MV-4-11 (cell line): ENCODE results near the gene MRPL10.

Experiments
- DNase-seq: peaks from one replicate; lab custom pipeline; 2025; lab: John Stamatoyannopoulos, UW

Gene MRPL10

DNA sequence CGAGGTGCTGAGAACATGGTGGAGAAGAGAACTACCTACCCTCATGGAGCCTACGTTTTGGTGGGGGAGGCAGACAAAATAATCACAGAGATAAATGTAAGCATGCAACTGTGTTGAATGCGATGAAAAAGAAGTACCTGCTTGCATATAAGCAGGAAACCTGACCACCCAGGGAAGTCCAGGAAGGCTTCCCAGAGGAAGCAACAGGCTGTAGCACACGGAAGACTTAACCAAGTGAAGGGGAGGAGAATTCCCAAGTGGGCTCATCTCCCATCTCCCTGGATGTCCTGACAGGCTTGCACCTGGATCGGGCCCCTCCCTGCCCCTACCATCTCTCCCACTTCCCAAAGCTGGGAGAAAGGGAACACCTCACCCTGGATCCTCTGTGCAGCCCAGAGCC lies 7.7 kb upstream of the MRPL10 start:
- DNase-seq = no peak

DNA sequence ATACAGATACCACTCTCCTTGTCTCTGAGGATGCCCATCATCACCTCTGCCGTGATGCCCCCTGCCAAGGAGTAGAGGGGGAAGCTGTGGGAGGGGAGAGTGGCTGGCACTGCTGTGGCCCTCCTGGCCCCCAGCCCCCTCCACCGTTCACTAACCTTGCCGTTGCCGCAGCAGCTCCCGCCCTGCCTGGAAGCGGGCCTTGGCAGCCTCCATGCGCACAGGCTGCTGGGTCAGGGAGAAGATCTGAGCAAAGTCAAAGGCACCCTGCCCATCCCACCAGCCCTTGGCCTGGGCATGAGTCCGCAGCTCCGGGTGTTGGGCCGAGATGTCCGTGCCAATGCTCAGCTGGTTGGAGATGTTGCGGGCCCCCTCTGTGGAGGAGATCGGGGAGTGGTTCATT lies 7.3 kb upstream of the MRPL10 start:
- no peak for DNase-seq

DNA sequence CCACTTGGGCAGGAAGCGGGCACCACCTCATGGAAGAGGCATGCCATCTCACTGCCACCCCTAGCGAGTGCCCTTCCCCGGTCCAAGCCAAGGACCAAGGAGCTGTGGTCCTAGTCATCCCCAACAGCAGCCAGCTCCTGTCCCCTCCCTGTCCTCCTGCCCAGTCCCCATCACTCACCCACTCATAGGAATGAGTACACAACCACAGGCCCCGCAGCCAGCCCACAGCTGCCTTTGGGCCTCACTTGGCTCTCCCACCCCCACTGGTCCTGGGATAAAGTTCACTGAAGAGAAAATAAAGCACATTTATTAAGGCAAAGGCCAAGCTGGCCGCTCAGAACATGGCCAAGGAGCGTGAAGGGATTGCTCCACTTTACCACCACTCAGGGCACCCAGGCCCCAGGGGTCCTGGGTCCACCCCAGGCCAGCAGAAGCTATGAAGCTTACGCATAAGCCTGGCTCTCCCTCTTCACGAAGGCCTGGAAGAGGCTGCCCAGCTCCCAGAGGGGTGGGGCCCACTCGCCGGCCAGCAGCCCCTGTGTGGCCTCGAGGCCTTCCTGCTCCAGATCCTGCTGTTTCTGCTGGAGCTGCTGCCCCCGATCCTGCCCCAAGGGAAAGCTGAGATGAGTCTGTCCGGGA lies 6.2 kb upstream of the MRPL10 start:
- no peak for DNase-seq

DNA sequence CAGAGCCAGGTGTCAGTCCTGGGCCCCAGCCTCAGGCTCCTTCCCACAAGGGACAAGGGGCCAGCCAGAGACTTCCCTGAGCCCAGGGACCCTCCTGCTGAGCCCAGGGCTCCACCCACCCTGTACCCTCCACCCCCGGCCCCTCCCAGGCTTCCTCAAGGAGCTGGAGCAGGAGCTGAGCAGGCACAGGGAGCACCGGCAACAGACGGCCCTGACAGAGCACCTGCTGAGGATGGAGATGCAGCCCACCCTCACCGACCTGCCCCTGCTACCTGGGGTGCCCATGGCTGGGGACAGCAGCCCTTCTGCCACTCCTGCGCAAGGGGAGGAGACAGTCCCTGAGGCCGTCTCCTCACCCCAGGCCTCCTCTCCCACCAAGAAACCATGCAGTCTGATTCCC lies 5.3 kb upstream of the MRPL10 start:
- no peak for DNase-seq

DNA sequence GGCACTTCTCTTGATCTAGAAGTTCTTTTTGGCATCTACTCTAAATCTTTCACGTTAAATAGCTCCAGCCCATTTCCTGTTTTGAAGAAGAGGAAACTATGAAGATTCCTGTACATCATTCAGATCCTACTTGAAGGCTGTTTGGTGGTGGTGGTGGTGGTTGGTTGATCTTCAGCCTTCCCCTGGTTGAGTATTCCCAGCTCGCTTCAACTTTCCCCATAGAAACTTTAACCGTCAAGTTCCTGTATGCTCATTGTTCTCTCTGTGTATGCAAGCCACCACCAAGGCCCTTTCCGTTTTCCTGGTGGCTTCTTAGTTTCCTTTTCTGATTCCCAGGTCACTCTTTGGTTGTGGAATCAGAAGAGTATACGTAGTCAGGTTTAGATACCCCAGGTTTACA lies 3.4 kb upstream of the MRPL10 start:
- no peak for DNase-seq

DNA sequence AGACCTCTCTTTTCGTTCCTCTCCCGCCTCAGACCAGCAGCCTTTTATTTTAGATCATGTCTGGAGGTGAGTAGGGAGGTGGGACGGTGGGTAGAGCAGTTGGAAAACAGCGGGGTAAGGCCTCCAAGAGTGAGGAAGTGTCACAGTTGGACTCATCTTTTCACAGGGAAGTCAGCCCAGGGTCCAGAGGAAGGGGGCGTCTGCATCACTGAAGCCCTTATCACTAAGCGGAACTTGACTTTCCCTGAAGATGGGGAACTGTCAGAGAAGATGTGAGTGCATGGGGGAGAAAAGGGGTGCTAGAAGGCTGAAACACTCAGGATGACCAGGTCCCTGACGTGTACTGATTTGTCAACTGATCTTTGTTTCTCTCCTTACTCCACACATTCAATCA lies 590 bp upstream of the MRPL10 start:
- peak; percentile 33 for DNase-seq

DNA sequence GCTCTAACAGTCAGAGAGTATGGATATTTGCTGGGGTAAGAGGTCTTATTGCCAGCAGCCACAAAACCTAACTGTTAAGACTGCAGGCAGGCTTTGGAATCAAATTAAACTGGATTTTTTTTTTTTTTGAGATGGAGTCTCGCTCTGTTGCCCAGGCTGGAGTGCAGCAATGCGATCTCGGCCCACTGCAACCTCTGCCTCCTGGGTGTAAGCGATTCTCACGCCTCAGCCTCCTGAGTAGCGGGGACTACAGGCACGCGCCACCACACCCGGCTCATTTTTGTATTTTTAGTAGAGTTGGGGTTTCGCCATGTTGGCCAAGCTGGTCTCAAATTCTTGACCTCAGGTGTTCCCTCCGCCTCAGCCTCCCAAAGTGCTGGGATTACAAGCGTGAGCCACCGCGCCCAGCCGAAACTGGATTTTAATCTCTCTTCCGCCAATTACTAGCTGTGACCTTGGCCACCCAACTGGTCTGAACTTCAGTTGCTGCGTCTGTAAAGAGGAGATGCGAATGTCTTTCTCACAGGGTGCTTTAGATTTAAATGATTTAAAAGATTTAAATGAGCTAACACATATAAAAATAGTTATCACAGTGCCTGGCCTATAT lies 842 bp downstream of the MRPL10 start:
- no peak for DNase-seq

DNA sequence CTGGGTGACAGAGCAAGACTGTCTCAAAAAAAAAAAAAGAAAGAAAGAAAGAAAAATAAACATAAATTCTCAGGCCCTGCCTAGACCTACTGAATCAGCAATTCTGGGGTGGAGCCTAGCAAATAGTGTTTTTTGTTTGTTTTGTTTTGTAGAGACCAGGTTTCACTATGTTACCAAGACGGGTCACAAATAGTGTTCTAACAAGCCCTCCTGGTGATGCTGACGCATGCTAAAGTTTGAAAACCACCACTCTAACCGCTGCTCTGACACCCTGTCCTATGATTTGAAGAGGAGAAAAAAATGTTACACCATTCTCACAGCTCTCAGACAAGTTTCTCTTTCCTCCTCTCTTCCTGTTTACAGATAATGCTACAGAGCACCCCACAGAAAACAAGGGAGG lies 1.5 kb downstream of the MRPL10 start:
- no peak for DNase-seq

DNA sequence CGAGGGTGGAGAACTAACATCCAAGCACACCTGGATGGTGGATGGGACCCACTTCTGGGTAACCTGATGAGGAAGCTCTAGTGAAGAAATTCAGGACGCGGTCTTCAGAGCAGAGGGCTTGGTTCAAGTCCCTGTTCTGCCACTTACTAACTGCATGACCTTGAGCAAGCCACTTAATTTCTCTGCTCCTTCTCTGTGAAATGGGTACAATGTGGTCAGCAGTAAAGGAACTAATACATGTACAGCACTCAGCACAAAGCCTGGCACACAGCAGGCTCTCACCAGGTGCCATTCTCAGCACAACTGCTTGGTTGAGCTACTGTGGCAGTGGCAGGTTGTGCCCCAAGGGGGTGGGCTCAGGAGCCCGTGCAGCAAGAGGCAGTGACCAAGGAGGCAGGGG lies 7.8 kb downstream of the MRPL10 start:
- no peak for DNase-seq

DNA sequence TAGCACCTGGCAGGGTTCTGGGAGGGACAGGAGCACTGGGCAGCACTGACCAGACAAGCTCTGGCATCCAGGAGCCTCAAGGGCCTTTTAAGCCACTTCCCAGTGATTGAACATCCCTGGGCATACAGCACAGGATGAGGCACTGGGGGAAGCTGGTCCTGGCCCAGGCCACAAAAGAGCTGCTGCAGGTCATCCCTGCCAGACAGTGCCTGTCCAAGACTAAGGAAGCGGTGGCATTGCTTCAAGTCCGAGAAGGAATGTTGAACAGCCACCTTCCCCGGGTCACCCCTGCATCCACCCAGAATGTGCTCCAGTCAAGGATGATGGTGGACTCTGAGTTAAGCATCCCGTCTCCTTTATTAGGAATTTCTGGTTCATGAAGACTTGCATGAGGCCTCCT lies 8.6 kb downstream of the MRPL10 start:
- DNase-seq = no peak

DNA sequence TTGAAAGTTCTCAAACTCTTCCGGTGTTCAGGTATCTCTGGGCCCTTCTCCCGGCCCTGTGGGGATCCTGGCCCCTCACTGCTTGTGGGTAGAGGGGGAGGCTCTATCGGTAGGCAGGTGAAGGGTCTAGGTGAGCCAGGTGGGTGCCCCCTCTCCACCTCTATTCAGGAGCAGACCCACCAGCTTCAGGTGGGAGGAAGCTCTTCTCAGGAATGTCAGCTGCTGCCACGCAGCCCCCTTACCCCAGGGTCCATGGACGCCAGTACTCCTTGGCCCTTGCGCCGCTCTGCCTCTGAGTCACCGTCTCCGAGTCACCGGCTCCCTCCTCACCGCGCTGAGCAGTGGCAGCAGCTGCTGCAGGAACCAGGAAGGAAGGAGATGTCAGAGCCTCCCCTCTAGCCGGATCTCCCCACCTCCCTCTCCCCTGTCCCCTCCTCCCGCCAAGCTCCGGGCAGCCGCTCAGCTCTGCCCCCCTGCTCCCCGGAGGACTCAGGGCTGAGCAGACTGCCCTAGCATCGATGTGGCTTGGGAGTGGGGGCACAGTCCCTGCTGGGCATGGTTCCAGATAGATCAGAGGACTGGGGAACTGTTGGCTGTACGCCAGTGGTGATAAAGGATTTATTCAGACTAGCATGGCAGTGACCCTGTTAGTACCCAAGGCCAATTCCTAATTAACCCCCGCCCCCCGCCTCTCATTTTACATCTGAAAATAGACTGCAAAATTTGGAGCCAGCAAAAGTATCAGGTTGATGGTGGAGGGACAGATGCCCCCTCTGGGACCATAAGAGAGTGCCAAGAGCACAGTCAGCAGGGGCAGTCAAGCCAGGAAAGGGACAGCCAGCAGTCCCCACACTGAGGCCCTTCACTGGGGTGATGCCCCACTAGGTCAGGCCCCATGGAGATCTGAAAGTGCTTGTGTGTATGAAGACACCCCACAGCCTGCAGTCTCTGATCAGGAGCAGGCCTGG lies 9.6 kb downstream of the MRPL10 start, which contains the start of gene OSBPL7:
OSBPL7 (minus strand) TSS at position 371 of the 968 bp plus-strand sequence. CDS start 1,516 bp downstream, outside the sequence.
- DNase-seq = peak; percentile 91

DNA sequence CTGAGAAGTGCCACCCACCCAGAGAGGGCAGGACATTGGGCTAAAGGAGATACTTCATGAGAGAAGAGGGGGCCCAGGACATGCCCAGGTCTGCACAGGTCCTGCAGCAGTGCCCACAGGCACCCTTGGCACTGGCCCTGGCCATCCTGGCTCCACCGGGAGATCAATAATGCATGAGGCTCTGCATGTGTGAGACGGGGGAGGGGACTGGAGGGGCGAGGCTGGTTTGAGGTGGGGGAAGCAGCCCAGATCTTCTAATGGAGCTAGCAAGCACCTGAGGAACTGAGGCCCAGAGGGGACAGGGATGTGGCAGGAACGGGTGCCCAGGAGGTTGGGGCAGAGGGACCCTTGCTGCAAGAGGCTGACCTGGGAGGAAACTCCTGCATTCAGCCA lies 10.3 kb downstream of the MRPL10 start:
- DNase-seq = no peak

DNA sequence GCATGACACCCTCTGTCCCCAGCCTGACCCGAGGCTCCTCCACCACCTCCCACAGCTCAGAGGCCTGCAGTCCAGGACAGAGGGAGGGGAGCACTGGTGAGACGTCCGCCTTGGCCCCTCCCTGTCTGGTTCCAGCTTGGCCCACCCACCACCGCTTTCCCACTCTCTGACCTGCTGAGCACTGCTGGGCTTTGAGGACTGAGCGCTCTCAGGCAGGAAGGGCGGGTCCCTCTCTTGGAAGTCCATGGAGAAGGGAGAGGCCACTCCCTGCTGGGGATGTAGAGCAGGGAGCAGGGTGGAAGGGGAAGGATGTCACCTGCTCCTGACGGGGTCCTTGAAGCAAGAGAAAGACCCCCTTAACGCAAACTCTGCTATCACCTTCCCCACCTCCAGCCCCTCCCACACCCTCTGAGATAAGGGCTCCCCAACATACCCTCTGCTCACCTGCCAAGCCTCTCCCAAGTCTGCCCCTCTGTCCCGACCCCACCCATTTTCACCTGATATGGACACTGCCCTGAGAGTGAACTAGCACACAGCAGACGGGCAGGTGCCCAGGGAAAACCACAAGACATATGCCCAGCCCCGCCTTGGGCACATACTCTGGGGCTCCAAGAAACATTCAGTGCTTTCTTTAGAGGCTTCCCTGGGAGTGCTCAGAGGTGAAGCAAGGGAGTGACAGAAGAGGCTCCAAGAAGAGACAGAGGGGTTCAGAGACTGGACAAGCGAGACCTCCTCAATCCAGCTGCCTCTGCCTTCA lies 11.1 kb downstream of the MRPL10 start:
- DNase-seq = no peak

DNA sequence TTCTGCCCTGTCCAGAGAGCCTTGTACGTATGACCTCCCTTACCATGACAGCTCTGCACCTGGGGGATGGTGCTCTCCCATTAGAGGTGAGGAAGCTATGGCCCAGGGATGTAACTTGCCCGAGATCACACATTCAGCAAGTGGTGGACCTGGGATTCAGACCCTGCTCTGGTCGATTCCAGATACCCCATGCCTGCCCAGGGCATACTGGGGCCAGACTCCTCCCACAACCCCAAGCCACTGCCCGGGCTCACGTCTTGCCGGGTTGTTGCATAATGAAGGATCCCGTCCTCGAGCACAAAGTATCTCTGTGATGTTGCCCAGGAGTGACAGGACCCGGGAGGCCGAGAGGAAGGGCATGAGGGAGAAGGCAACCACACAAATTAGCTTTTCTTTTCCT lies 11.9 kb downstream of the MRPL10 start:
- no peak for DNase-seq

DNA sequence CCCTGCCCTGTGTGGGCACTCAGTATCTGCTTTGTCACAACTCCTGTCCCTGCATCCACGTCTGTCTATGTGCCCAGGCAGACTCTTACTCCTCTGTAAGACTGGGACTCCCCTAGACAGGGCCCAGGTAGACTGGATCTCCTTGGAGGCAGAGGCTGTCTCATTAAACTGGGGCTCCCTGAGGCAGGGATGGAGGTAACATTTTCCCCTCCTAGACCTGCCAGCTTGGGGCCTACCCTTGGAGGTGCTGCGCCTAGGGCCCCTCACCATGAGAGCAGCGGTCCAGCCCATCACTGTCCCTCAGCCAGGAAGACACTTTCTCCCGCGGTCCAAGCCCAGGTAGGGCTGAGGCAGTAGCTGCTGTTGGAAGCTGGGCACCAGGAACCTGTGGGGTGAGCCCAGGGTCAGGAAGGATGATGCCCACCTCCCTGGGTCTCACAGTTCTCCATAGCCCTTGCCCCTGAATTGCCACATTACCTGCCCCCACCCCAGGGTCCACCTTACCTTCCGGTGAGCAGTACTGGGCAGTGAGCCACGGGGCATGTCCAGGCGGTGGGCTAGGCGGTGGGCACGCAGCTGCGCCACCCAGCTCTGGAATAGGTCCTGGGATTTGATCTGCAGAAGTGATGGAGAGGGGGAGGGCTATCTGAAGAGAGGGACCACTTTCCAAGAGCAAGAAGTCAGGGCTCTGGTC lies 13.2 kb downstream of the MRPL10 start:
- no peak for DNase-seq

DNA sequence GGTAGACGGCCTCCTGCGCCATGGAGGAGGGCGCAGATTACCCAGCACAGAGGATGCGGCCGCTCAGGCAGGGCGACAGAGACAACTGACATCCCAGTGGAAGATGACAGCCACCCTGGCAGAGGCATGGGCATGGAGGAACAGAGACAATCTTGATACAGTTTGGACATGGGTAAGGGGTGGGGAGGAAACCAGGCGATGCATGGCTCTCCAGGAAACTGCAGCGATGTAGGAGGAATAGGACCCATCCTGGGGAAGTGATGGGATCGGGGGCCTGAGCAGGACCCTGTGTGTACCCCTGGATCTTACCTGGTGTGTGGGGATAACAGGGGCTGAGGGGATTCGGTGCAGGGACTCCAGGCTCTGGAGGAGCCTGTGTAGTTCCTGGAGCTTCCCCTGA lies 14.4 kb downstream of the MRPL10 start:
- no peak for DNase-seq

DNA sequence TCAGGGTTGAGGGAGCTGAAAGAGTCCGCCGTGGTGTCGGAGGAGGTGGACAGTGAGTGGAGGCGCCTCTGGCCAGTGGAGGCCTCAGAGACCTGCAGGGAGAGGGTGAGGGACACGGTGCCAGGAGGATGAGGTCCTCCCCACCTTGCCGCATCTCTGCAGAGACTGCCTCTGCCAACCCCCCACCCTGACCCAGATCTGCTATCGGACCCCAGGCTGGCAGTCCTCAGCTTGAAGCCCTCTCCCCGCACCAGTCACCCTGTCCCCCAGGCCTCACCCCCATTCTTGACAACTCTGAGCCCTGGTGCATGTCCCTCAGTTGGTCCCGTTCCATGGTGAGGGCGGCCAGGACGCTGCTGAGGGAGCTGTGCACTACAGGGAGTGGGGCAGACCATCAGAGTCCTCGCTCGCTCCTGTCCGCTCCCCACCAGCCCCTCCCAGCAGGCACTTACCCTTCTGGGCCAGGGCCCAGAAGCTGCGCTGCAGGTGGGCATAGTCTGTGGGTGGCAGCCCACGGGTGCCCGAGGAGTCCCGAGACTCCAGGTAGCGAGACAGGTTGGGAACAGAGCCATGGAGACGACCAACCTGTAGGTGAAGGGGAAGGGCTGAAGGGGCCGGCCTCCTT lies 15.1 kb downstream of the MRPL10 start:
- no peak for DNase-seq

DNA sequence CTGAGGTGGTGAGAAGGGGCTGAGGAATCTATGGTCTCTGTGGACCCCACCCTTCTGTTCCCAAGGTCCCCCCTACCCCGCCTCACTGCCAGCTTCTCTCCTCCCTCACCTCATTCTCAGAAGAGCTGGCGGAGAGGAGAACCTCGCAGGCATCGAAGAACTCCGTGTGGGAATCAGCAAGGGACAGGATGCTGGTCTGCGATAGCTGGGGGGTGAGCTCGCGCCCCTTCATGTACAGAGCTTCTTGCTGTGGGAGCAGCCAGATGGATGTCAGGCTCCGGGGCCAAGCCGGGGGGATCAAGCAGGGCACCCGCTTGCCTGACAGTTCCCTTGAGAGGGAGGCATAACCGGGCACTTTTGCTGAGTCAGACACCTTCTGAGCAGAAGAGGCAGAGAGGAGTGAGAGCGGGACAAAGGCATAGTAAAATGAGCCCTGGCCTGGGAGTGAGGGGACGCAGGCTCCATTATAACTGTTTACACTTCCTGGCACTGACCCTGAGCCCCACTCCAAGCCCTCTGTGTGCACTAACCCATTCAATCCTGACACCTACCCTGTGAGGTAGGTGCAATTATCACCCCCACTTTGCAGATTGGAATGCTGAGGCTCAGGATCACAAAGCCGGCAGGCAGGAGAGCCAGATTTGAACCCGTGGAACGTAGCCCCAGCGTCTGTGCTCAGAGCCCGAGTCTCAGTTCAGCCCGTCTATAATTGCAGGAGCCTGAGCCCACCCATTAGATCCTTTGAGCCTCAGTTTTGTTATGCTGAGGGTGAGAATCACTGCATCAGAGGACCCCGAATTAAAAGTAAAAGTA lies 16.0 kb downstream of the MRPL10 start:
- DNase-seq = no peak

DNA sequence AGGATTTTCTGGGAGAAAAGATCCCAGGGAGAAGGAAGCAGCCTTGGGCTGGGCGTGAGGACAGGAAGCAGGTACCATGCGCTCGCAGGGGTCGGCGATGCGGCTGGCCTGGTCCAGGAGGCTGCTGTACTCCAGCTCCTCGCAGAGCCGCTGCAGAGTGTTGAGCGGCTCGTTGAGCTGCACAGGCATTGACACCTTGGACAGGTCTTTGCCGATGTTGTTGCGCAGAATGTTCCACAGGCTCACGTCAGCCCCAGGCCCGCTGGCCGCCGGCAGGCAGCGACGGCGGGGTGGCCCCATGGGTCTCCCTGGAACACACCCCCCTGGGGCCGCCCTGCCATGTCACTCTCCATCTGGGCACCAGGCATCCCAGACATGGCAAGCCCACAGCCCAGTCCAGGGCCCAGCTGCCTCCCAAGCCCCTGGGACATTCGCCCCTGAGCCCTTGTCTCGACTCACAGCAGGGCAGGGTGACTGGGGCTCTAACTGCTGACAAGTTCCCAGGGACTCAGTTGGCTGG lies 17.8 kb downstream of the MRPL10 start:
- no peak for DNase-seq

DNA sequence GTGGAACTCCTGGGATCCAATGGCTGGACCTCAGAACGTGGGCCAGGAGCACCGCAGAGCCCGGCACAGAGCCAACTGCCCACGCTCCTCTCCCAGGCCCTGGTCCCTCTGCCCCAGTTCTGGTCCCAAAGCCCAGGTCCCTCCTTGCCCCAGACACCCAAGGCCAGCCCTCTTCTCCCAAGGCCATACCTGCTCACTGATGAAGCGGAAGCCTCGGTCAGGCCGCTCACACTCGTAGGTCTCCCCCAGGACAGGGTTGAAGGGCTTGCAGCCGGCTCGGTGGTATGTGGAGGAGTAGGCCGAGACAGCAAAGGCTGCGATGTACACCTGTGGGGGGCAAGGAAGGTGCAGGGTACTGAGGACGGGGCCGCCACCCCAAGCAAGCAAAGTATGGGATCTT lies 18.3 kb downstream of the MRPL10 start:
- DNase-seq = no peak
